Esophagus (tissue), 2 donors: ENCODE results near the gene FAU. TPM values are rescaled to one million over a fixed set of nuclear protein-coding genes. Genes with fewer than 3 reads are reported as not detected.
"Not testable (repeated sequence)": the region's sequence is repeated elsewhere in the genome, so short reads cannot be mapped to it uniquely, and the experiment has no call there.

Experiments
- H3K27ac ChIP-seq, 2 donors: one replicate each; pipeline ENCODE4 v1.5.1; 2013; ENCODE audit warnings: low read depth in 2 of 2, mild to moderate bottlenecking in 2 of 2, inconsistent platforms in 1 of 2, low read length in 1 of 2, moderate library complexity in 1 of 2
- H3K27me3 ChIP-seq, 2 donors: one replicate each; pipeline ENCODE4 v1.6.1; 2013; ENCODE audit warnings: low read length in 2 of 2, control low read depth in 1 of 2, mild to moderate bottlenecking in 1 of 2; ENCODE audit not compliant: insufficient read depth in 2 of 2, control insufficient read depth in 1 of 2
- H3K36me3 ChIP-seq, 2 donors: one replicate each; pipeline ENCODE4 v1.6.1; 2013; ENCODE audit warnings: low read length in 1 of 2; ENCODE audit not compliant: control insufficient read depth in 2 of 2, insufficient read depth in 2 of 2
- H3K4me1 ChIP-seq, 2 donors: one replicate each; pipeline ENCODE4 v1.6.1; 2013; ENCODE audit warnings: low read length in 1 of 2; ENCODE audit not compliant: control insufficient read depth in 2 of 2, insufficient read depth in 2 of 2
- H3K4me3 ChIP-seq, 2 donors: one replicate each; pipeline ENCODE4 v1.5.1; 2013; ENCODE audit warnings: low read length in 2 of 2, mild to moderate bottlenecking in 2 of 2, low read depth in 1 of 2, moderate library complexity in 1 of 2
- H3K9me3 ChIP-seq, 2 donors: one replicate each; pipeline ENCODE4 v1.6.1; 2013; ENCODE audit warnings: mild to moderate bottlenecking in 2 of 2, low read depth in 1 of 2, low read length in 1 of 2, moderate library complexity in 1 of 2; ENCODE audit not compliant: control insufficient read depth in 2 of 2, insufficient read depth in 1 of 2
- WGBS, 2 donors: extraction: QIAGEN DNeasy Blood & Tissue Kit; methylation state at CpG; one replicate each; pipeline ENCODE4 v1.1.7; 2013; 5-methylcytosine and 5-hydroxymethylcytosine counted together
- polyA plus RNA-seq, 2 donors: library from polyadenylated mRNA; stranded (reverse); fragments of 200-250 nt; gene quantifications; one replicate each; pipeline ENCODE4 v1.2.3, GENCODE V29; 2013
- donor health status: healthy with polysubstance abuse.
- donor health status: Bipolar disorder and iron deficiency.

FAU gene
- polyA plus RNA-seq, 2 donors, result 789 to 817 TPM

GRCh38 chr11:65124480-65125196, 2.7 kb upstream of the FAU start:
- no peak overlapping the region for H3K4me3 ChIP-seq
- H3K9me3 ChIP-seq, result no peaks in the 10 kb centered on the region
- 87 to 92% methylated on average over 5 of the region's 5 CpGs for WGBS, 2 donors
- no peaks in the 10 kb centered on the region for H3K27me3 ChIP-seq
- H3K4me1 ChIP-seq, result peaks cover 0 to 4% of the 10 kb centered on the region in 2 donors
- peaks cover 28 to 42% of the 10 kb centered on the region in 2 donors for H3K36me3 ChIP-seq
- no peak overlapping the region for H3K27ac ChIP-seq

DNA sequence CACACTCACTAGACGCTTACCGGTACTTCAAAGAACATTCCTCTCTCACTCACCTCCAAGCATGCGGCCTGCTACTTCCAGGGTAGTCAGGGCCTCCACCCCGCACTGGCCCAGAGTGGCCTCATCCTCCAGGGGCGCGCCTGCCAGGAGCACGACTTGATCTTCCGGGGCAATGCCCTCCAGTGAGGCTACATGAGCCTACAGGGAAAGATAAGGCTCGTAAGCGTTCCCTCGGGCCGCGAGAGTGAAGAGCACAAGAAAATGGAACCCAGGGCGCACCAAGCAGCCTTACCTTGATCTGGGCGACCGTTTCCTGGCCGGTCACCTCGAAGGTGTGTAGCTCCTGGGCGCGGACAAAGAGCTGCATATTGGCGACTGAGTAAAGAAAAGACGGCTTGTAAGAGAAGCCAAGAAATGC, 478 bp downstream of the FAU start:
- WGBS, 2 donors, result 1% methylated on average over 22 of the region's 22 CpGs
- Histone ChIP-seq H3K27ac (peak overlapping the region; percentile 94 to 98), H3K27me3 (no peaks in the 10 kb centered on the region), H3K9me3 (no peaks in the 10 kb centered on the region), H3K36me3 (peaks cover 11 to 24% of the 10 kb centered on the region in 2 donors), H3K4me3 (peak overlapping the region; percentile 76 to 92), H3K4me1 (peaks cover 0 to 2% of the 10 kb centered on the region in 2 donors)

DNA sequence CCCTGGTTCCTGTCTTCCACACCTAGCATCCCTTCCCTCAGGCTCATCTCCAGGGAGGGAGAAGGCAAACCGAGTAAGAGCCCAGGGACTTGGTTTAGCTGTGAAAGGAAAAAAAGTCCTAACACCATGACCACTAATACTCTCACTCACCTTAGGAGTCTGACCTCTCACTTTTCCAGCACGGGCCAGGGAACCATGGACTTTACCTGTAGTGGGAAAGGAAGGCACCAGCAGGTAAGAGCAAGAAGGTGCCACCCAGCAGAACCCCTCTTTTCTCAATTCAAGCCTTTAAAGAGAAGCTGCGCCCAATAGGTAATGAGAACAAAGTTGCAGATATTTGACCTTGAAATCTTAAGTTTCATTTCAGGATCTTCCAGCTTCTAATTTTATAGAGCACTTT, 1.1 kb downstream of the FAU start:
- no peaks in the 10 kb centered on the region for H3K27me3 ChIP-seq
- peaks cover 1 to 9% of the 10 kb centered on the region in 2 donors for H3K4me1 ChIP-seq
- H3K27ac ChIP-seq, result peak overlapping the region; percentile 94 to 98
- H3K36me3 ChIP-seq, result peaks cover 9 to 22% of the 10 kb centered on the region in 2 donors
- WGBS, 2 donors, result 76 to 81% methylated on average over 3 of the region's 3 CpGs
- H3K9me3 ChIP-seq, result no peaks in the 10 kb centered on the region
- H3K4me3 ChIP-seq, result peak overlapping the region in 1 of 2 donors; percentile 76

- no peaks in the 10 kb centered on the region for H3K9me3 ChIP-seq
- H3K4me1 ChIP-seq, result peaks cover 4 to 15% of the 10 kb centered on the region in 2 donors
- H3K36me3 ChIP-seq, result peaks cover 0 to 22% of the 10 kb centered on the region in 2 donors
- H3K27ac ChIP-seq, result peak overlapping the region in 1 of 2 donors; percentile 18
- H3K27me3 ChIP-seq, result no peaks in the 10 kb centered on the region
- H3K4me3 ChIP-seq, result no peak overlapping the region
Measured at GRCh38 chr11:65119670-65119995, 2.3 kb downstream of the FAU start.

GRCh38 chr11:65118891-65119669, 2.9 kb downstream of the FAU start:
- not testable (repeated sequence) for H3K27me3 ChIP-seq, H3K9me3 ChIP-seq, H3K4me3 ChIP-seq, H3K27ac ChIP-seq
- 87% methylated on average over 18 of the region's 18 CpGs for WGBS, 2 donors
- H3K36me3 ChIP-seq, result peaks cover 0 to 23% of the 10 kb centered on the region in 2 donors
- peaks cover 4 to 15% of the 10 kb centered on the region in 2 donors for H3K4me1 ChIP-seq

DNA sequence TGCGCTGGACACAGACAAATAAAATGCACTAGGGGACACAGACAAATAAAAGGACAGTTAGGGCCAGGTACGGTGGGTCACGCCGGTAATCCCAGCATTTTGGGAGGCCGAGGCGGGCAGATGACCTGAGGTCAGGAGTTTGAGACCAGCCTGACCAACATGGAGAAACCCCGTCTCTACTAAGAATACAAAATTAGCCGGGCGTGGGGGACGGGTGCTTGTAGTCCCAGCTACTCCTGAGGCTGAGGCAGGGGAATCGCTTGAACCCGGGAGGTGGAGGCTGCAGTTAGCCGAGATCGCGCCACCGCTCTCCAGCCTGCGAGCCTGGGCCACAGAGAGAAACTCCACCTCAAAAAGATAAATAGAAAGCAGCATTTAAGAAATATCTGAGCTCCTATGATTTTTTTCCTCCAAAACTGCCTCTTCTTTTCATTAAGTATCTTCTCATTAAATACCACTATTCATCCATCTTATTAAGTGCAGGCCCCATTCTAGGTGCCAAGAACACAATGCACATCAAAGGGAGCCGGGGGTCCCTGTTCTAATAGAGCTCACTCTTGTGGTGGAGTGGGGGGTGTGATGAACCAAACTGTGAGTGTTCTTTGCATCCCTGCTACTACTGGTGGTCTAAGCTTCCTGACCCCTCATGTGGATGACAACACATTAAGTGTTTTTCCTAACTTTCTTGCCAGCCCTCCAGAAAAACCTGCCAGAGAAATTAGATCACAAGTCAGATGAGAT, 3.7 kb downstream of the FAU start:
- no peak overlapping the region for H3K4me3 ChIP-seq
- H3K27me3 ChIP-seq, result no peaks in the 10 kb centered on the region
- no peaks in the 10 kb centered on the region for H3K9me3 ChIP-seq
- peak overlapping the region; percentile 20 to 24 for H3K27ac ChIP-seq
- WGBS, 2 donors, result 79% methylated on average over 18 of the region's 18 CpGs
- H3K36me3 ChIP-seq, result peaks cover 0 to 23% of the 10 kb centered on the region in 2 donors
- H3K4me1 ChIP-seq, result peaks cover 4 to 17% of the 10 kb centered on the region in 2 donors

DNA sequence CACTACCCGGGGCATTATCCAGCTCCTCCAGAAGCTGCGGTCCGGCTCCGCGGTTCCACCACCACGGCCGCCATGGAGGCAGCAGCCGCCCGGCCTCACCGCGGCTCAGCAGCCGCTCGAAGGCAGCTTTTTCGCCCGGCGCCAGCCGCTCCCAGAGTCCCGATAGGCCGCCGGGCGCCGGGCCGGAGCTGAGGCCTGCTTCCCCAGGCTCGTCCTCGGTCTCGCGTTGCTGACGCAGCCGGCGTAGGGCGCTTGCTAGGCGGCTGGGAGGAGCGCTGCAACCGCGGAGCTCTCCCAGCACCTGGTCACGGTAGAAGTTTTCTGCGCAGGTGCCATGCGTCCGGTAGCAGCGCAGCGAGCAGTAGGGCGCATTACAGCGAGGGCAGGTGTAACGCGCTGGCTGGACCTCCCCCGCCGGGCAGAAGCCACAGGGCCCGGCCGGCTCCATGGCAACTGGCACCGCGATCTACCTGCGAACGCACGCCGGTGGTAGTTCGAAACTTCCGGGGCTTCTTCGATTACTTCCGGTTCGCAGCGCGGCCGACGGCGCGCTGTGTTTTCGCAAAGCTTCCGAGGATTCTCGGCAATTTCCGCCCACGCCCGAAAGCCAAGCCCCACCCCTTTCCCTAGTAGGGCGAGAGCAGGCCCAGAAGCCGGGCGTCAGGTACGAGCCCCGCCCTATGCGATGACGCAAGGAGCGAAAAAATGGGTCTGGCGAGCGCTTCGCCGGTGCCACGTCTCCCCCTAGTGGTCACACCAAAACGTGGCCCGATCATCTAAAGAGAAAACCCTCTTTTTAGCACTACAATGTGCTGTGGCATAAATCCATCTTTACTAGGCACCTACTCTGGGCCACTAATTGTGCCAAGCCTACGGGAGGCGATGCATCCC, 4.5 kb downstream of the FAU start, which contains the start of gene ZNHIT2:
TSS of gene ZNHIT2 (minus strand) at position 496 of the 891 bp plus-strand sequence. CDS start at position 448, 48 bp downstream.
- 0 to 1% methylated on average over 88 to 89 of the region's 89 CpGs for WGBS, 2 donors
- no peaks in the 10 kb centered on the region for H3K9me3 ChIP-seq

GRCh38 chr11:65116370-65117205, 5.3 kb downstream of the FAU start:
- H3K9me3 ChIP-seq, result no peaks in the 10 kb centered on the region
- H3K4me3 ChIP-seq, result peak overlapping the region; percentile 67 to 90
- H3K4me1 ChIP-seq, result peaks cover 9 to 29% of the 10 kb centered on the region in 2 donors
- H3K27ac ChIP-seq, result peak overlapping the region; percentile 90 to 94
- peaks cover 0 to 23% of the 10 kb centered on the region in 2 donors for H3K36me3 ChIP-seq
- 14 to 15% methylated on average over 68 of the region's 68 CpGs for WGBS, 2 donors
- no peaks in the 10 kb centered on the region for H3K27me3 ChIP-seq

More for the DNA sequence above, 4.5 kb downstream of the FAU start, which contains the start of gene ZNHIT2:
- no peaks in the 10 kb centered on the region for H3K27me3 ChIP-seq
- H3K36me3 ChIP-seq, result peaks cover 0 to 23% of the 10 kb centered on the region in 2 donors
- H3K4me1 ChIP-seq, result peaks cover 9 to 25% of the 10 kb centered on the region in 2 donors
- peak within 1 kb of the TSS; percentile 90 to 94 for H3K27ac ChIP-seq
- peak within 1 kb of the TSS; percentile 67 to 90 for H3K4me3 ChIP-seq
